Skeletal muscle satellite cell (primary cell): ENCODE data around the gene DAPK3.
"Not testable (repeated sequence)": the region's sequence is repeated elsewhere in the genome, so short reads cannot be mapped to it uniquely, and the experiment has no call there.

Experiments
- H3K27me3 ChIP-seq: 2 replicates; pipeline ENCODE4 v1.7.0; 2013; ENCODE audit warnings: low read length; ENCODE audit not compliant: control insufficient read depth, insufficient read depth
- H3K36me3 ChIP-seq: 2 replicates; pipeline ENCODE4 v1.7.0; 2013; ENCODE audit warnings: mild to moderate bottlenecking, control low read depth, low read length; ENCODE audit not compliant: insufficient read depth
- H3K4me1 ChIP-seq: 2 replicates; pipeline ENCODE4 v1.7.0; 2013; ENCODE audit warnings: low read length; ENCODE audit not compliant: control insufficient read depth, insufficient read depth
- H3K4me2 ChIP-seq: 2 replicates; pipeline ENCODE4 v1.7.0; 2013; ENCODE audit warnings: mild to moderate bottlenecking, low read length
- H3K4me3 ChIP-seq: 2 replicates; pipeline ENCODE4 v1.7.0; 2013; ENCODE audit warnings: low read length
- H3K9ac ChIP-seq: 2 replicates; pipeline ENCODE4 v1.7.0; 2013; ENCODE audit warnings: mild to moderate bottlenecking, low read depth, low read length, moderate library complexity
- H3K9me3 ChIP-seq: replicated peaks from 2 replicates; pipeline ENCODE4 v1.7.0; 2013; ENCODE audit warnings: mild to moderate bottlenecking, control low read depth, low read length

The DAPK3 gene

DNA sequence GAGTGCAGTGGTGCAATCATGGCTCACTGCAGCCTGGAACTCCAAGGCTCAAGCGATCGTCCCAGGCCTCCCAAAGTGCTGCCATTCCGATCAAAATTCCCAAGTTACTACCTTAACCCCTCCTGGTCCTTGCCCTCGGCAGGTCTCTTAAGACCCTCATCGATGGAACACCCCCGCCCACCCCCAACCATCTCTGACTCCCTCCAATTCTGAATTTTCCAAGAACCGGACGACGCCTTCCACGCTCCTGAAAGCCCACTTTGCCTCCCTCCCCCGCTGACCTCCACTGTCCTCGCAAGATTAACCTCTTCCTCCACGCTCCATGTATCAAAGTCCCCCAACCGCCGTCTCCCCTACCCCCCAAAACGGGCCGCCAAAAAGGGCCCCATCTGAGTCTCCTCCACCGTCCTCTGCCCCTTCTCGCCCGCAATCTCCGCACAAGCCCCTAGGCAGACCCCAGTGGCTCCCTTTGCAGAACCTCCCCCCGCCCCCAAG is 539 bp downstream of the DAPK3 start:
- H3K27me3 ChIP-seq = no peaks in the 10 kb centered on the region

DNA sequence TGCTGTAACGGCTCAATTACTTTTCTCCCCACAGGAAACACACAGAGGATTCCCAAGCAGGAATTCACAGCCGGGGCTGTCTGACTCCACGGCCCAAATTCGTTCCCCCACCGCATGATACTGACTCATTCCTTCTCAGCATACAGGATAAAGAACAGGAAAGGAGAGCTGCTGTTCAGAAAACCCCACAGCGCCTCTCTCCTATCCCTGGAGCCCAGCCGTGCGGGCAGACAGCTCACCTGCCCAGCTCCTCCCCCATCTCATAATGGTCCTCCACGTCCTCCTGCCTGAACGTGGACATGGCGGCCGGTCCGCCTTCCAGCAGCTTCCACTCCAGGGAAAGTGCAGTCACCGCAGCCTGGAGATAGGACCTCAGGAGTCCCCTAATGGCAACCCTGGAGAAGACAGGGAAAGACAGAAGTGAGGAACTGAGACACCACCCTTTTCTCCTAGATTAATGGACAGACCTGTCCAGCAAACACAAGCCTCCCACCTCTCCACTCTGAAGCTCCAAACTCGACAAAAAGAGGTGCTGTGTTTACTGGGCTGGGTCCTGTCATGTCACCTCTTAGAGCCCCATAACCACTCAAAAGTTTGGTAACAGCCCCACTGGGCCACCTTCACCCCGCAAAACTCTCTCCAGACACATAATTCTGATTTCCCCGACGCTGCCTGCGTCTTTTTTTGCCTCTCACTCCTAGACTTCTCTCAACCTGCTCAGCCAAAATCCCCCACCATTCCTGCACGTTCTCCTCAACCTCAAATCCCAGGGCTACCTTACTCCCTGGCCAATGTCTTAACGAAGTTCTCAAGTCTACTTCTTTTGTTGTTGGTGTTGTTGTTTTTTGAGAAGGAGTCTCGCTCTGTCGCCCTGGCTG is 1.2 kb downstream of the DAPK3 start:
- Histone ChIP-seq H3K27me3 (no peaks in the 10 kb centered on the region), H3K9me3 (no peaks in the 10 kb centered on the region), H3K36me3 (peaks cover 38% of the 10 kb centered on the region), H3K4me2 (peak overlapping the region; percentile 90), H3K4me1 (peaks cover 25% of the 10 kb centered on the region), H3K4me3 (peak overlapping the region; percentile 97), H3K9ac (peak overlapping the region; percentile 98)

More for the DNA sequence above, 539 bp downstream of the DAPK3 start:
- Histone ChIP-seq H3K4me1 (peaks cover 25% of the 10 kb centered on the region), H3K4me2 (peak overlapping the region; percentile 90), H3K9ac (peak overlapping the region; percentile 98), H3K4me3 (peak overlapping the region; percentile 97), H3K36me3 (peaks cover 37% of the 10 kb centered on the region), H3K9me3 (no peaks in the 10 kb centered on the region)

DNA sequence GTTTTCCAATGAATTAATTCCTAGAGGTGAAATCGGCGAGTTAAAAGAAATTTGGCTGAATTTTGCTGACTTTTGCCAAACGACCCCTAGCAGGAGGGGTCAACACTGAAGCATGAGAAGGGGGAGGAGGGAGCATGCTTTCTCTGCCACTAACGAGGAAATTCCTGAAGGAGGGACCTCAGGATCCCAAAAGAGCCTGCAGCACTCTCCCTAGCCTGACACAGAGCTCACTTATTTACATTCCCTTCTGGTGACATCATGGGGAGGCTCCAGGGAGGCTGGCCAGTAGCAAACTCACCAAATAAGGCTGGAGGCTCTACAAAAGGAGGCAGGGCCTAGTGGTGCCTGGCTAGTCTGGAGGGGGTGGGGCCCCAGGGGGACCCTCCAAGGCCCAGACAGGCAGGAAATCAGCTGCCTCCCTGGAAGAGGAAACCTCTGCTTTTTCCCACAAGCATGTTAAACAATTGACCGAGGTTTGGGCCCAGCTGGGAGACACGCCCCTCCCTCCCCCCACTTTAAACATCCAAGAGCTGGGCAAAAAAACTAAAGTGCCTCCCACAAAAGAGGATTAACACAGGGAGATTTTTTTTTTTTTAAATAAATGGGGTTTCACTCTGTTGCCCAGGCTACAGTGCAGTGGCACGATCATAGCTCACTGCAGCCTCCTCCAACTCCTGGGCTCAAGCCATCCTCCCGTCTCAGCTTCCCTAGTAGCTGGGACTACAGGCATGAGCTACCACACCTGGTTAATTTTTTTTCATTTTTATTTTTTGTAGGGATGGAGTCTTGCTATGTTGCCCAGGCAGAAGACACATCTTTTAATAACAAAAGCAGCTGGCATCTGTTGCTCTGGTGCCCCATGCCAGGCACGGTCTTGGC is 2.1 kb downstream of the DAPK3 start:
- Histone ChIP-seq H3K4me3 (peak overlapping the region; percentile 97), H3K36me3 (peaks cover 44% of the 10 kb centered on the region), H3K9ac (peak overlapping the region; percentile 98), H3K4me1 (peaks cover 25% of the 10 kb centered on the region), H3K9me3 (no peaks in the 10 kb centered on the region), H3K4me2 (peak overlapping the region; percentile 90), H3K27me3 (no peaks in the 10 kb centered on the region)

DNA sequence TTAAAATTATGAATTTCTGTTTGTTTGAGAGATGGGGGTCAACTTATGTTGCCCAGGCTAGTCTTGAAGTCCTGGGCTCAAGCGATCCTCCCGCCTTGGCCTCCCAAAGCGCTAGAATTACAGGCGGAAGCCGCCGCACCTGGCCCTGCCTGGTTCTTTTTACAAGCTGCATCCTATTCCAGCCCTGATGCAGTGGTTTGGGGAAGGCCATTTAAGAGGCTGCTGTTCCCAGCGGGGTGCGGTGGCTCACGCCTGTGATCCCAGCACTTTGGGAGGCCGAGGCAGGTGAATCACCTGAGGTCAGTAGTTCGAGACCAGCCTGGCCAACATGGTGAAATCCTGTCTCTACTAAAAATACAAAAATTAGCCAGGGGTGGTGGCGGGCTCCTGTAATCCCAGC is 2.9 kb downstream of the DAPK3 start:
- Histone ChIP-seq H3K36me3 (peaks cover 52% of the 10 kb centered on the region), H3K4me1 (peaks cover 25% of the 10 kb centered on the region), H3K4me2 (peak overlapping the region; percentile 90), H3K9ac (peak overlapping the region; percentile 58)
- H3K9me3 ChIP-seq, H3K4me3 ChIP-seq, H3K27me3 ChIP-seq: not testable (repeated sequence)

DNA sequence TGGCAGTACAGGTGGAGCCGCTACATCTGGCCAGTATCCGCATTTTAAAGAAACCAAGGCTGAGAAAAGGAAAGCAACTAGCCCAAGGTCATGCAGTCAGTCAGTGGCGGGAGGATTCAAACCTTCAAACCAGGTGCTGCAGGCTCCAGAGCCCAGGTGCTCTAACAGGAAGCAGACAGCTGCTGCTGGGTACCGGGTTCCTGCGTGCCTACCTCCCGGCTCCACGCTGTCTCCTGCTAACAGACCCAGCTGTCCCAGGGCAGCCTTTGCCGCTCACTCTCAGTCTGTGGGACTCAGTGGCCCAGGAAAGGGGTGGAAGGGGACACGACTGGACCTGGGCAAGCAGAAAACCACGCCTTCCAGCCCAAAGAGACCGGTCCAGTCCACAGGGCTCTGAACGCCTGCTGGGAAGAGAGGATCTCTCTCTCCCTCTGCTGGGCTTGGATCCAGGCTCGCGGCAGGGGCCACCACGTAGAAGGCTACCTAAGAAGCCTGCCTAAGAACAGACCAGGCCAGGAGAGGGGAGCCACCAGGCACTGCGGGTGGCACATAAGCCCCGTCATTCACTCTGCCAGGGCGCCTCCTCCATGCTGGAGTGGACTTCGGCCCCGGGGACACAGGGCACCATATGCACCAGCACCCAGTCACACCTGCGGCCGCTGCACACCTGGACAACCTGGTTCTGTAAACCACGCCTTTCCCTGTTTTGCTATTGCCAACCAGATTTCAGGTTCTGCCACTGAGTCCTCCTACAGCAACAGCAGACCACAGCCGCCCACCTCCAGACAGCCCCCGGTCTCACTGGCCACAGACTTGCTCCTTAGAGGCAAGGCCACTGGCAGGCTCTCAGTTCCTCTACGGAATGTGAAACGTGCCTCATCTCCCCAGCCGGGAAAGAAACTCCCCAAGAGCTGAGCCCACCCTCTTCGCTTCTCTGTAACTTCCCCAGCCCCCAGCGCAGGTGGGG is 4.6 kb downstream of the DAPK3 start:
- peaks cover 61% of the 10 kb centered on the region for H3K36me3 ChIP-seq
- H3K4me2 ChIP-seq = no peak overlapping the region
- no peak overlapping the region for H3K4me3 ChIP-seq
- no peak overlapping the region for H3K9ac ChIP-seq
- peaks cover 25% of the 10 kb centered on the region for H3K4me1 ChIP-seq
- no peaks in the 10 kb centered on the region for H3K27me3 ChIP-seq
- no peaks in the 10 kb centered on the region for H3K9me3 ChIP-seq

DNA sequence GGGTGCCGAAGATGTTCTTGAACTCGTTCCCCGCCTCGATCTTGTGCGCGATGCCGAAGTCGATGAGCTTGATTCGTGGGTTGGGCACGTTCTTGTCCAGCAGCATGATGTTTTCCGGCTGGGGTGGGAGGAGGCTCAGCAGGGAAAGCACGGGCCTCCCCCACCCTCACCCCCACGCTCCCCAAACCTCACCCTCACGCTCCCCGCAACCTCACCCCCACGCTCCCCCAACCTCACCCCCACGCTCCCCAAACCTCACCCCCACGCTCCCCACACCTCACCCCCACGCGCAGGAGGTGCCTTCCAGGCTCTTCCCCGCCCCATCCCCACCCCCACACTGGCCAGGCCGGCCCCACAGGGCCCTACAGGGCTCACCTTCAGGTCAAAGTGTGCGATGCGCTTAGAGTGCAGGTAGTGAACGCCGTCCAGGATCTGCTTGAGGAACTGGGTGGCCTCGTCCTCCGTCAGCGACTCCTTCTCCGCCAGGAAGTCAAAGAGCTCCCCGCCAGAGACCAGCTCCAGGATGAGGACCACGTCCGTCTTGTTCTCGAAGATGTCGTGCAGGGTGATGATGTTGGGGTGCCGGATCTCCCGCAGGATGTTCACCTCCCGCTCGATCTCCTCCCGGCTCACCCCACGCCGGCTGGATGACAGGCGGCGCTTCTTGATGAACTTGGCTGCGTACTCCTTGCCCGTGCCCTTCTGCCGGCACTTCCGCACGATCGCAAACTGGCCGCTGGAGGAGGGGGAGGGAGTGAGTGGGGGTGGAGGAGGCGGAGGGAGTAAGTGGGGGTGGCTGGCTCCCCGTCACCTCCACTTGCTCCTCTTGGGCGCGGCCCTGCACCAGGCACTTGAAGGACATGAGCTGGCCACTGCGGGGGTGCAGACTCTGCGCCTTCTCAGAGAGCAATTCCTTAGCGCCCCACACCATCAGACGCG is 6.4 kb downstream of the DAPK3 start:
- Histone ChIP-seq H3K9ac (no peak overlapping the region), H3K9me3 (no peaks in the 10 kb centered on the region), H3K27me3 (no peaks in the 10 kb centered on the region), H3K36me3 (peaks cover 78% of the 10 kb centered on the region), H3K4me1 (peaks cover 19% of the 10 kb centered on the region), H3K4me3 (no peak overlapping the region), H3K4me2 (no peak overlapping the region)

DNA sequence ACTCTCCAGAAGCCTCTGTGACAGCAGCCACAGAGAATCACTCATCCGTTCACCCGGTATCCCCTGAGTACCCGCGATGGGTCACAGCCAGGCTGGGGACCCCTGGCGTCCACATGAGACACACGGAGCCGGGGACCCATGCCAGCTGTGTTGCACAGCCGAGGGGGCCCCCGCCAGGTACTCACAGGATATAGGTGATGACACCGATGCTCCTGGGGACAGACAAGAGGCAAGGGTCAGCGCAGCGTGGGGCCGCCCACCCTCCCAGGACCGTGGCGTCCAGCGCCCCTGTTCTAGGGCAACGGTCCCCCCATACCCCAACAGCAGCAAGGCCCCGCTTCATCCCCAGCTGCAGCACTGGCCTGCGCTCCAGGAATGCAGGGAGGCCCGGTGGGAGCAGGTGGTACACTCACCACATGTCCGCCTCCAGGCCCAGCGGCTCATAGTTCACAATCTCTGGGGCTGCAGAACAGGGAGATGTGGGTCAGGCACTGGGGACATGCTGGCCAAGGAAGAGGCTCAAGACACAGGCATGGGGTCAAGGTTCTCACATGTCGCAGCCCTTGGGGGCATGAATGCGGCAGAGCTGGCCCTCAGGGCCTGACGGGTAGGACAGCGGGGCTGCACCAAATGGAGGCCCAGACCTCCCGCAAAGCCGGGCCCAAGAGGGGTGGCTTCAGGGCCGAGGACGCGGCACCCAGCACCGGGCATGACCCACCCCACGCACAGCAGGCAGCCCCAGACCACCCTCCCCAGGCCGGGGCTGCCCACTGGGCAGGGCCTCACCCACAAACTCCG is 7.2 kb downstream of the DAPK3 start:
- Histone ChIP-seq H3K9me3 (no peaks in the 10 kb centered on the region), H3K4me3 (no peak overlapping the region), H3K36me3 (peaks cover 86% of the 10 kb centered on the region), H3K9ac (no peak overlapping the region), H3K27me3 (no peaks in the 10 kb centered on the region), H3K4me1 (peaks cover 11% of the 10 kb centered on the region), H3K4me2 (no peak overlapping the region)

DNA sequence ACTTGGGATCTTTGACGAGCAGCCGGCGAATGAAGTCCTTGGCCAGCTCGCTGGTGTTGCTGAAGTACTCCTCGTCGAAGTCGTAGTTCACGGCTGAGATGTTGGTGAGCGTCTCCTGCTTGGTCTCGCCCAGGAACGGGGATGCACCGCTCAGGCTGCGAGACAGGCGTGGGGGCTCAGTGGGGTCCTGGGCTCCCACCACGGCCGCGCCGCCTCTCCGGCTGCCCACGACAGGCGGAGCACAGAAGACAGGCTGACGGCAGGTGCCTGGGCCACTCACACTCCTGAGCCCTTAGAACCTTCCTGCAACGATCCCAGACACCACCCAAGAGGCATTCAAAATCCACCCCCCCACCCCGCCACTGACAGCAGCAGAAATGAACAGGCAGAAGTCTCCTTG is 9.9 kb downstream of the DAPK3 start:
- Histone ChIP-seq H3K4me2 (no peak overlapping the region), H3K4me3 (no peak overlapping the region), H3K36me3 (peaks cover 79% of the 10 kb centered on the region), H3K27me3 (no peaks in the 10 kb centered on the region), H3K4me1 (peaks cover 6% of the 10 kb centered on the region), H3K9ac (no peak overlapping the region), H3K9me3 (no peaks in the 10 kb centered on the region)

DNA sequence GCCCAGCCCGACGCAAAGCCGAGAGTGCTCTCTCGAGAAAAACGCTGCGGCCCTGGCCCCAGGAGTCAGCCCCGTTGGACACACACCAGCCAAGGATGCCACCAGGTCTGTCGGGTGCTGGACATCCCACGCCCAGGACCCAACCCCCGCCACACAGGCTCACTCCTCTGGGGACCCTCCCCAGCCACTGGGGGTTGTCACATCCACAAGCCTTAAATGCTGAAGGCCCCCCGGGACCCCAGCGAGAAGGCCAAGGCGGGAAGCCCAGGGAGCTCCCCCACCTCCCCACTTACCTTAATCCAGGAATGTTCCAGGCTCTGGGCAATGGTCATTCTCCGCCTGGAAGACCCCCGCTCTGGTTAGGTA is 11.2 kb downstream of the DAPK3 start:
- Histone ChIP-seq H3K4me3 (no peak overlapping the region), H3K9ac (no peak overlapping the region), H3K4me1 (peaks cover 6% of the 10 kb centered on the region)

More for the DNA sequence above, 11.2 kb downstream of the DAPK3 start:
- peaks cover 76% of the 10 kb centered on the region for H3K36me3 ChIP-seq
- no peaks in the 10 kb centered on the region for H3K9me3 ChIP-seq
- H3K4me2 ChIP-seq = no peak overlapping the region
- no peaks in the 10 kb centered on the region for H3K27me3 ChIP-seq
